8988T (cell line): Measurements from ENCODE around the gene MAS1.
A peak's percentile ranks its signal among the peaks of the same experiment; 100 is the strongest.
"Not testable (repeated sequence)": the region's sequence is repeated elsewhere in the genome, so short reads cannot be mapped to it uniquely, and the experiment has no call there.

ENCODE experiments used
- DNase-seq: peaks from one replicate; pipeline ENCODE4 v3.0.0; 2011

Gene MAS1

GRCh38 chr6:159890792-159891191 lies at the start of gene MAS1:
Gene MAS1, plus strand, starts transcription at chr6:159890988. Its CDS starts 15,968 bp downstream, at chr6:159906956.
- DNase-seq = no peak

- no peak for DNase-seq
Measured at GRCh38 chr6:159842035-159842434, 48.8 kb upstream of the MAS1 start.

GRCh38 chr6:159844737-159845645 lies 45.8 kb upstream of the MAS1 start:
- no peak for DNase-seq

GRCh38 chr6:159848552-159848951 lies 42.2 kb upstream of the MAS1 start:
- not testable (repeated sequence) for DNase-seq

GRCh38 chr6:159849851-159850250 lies 40.9 kb upstream of the MAS1 start:
- not testable (repeated sequence) for DNase-seq

GRCh38 chr6:159852877-159853276 lies 37.9 kb upstream of the MAS1 start:
- no peak for DNase-seq

GRCh38 chr6:159853754-159854153 lies 37.0 kb upstream of the MAS1 start:
- DNase-seq = no peak

GRCh38 chr6:159854959-159855358 lies 35.8 kb upstream of the MAS1 start:
- no peak for DNase-seq

GRCh38 chr6:159858259-159858658 lies 32.5 kb upstream of the MAS1 start:
- DNase-seq = no peak

- DNase-seq = no peak
Measured at GRCh38 chr6:159860482-159860881, 30.3 kb upstream of the MAS1 start.

- DNase-seq = no peak
Measured at GRCh38 chr6:159862103-159862502, 28.7 kb upstream of the MAS1 start.

- DNase-seq = peak; percentile 57
Measured at GRCh38 chr6:159863341-159863740, 27.4 kb upstream of the MAS1 start.

GRCh38 chr6:159865226-159865920 lies 25.4 kb upstream of the MAS1 start:
- DNase-seq = no peak

- DNase-seq = no peak
Measured at GRCh38 chr6:159866286-159867247, 24.2 kb upstream of the MAS1 start.

- no peak for DNase-seq
Measured at GRCh38 chr6:159871241-159871640, 19.5 kb upstream of the MAS1 start.

GRCh38 chr6:159871906-159872305 lies 18.9 kb upstream of the MAS1 start:
- DNase-seq = no peak

- DNase-seq = no peak
Measured at GRCh38 chr6:159874435-159874834, 16.4 kb upstream of the MAS1 start.

GRCh38 chr6:159875194-159875593 lies 15.6 kb upstream of the MAS1 start:
- DNase-seq = no peak

- DNase-seq = no peak
Measured at GRCh38 chr6:159876242-159876641, 14.5 kb upstream of the MAS1 start.

GRCh38 chr6:159877256-159877808 lies 13.5 kb upstream of the MAS1 start:
- no peak for DNase-seq

GRCh38 chr6:159878341-159878740 lies 12.4 kb upstream of the MAS1 start:
- DNase-seq = no peak

- no peak for DNase-seq
Measured at GRCh38 chr6:159879856-159880255, 10.9 kb upstream of the MAS1 start.
